ENCODE data around the gene PPP1R9A.
"Not testable (repeated sequence)": the region's sequence is repeated elsewhere in the genome, so short reads cannot be mapped to it uniquely, and the experiment has no call there.

PPP1R9A gene

GRCh38 chr7:94973844-94974243 lies 66.5 kb downstream of the PPP1R9A start:
- no peaks in the 10 kb centered on the region for H3K27me3 ChIP-seq (ENCODE audit: low read depth)
- no peaks in the 10 kb centered on the region for H3K9me3 ChIP-seq
- no peak overlapping the region for H3K4me3 ChIP-seq
- in situ Hi-C loops (cut with MboI; ENCODE audit: low sequenced_read_pairs): no loop called here
- DNase-seq (ENCODE audit: low spot score in 2 of 2): no peak
- H3K4me1 ChIP-seq: peaks cover 13% of the 10 kb centered on the region
- no peaks in the 10 kb centered on the region for H3K36me3 ChIP-seq (replicated peaks)

- Histone ChIP-seq H3K9me3 (no peaks in the 10 kb centered on the region), H3K27me3 (ENCODE audit: low read depth) (no peaks in the 10 kb centered on the region), H3K4me3 (no peak overlapping the region), H3K4me1 (peaks cover 11% of the 10 kb centered on the region), H3K36me3 (replicated peaks) (no peaks in the 10 kb centered on the region)
- no peak for DNase-seq (ENCODE audit: low spot score in 2 of 2)
- in situ Hi-C loops (cut with MboI; ENCODE audit: low sequenced_read_pairs): no loop called here
These were observed 67.0 kb downstream of the PPP1R9A start for GRCh38 chr7:94974423-94974822.

GRCh38 chr7:94975336-94975735 lies 67.9 kb downstream of the PPP1R9A start:
- no peak for DNase-seq (ENCODE audit: low spot score in 2 of 2)
- peaks cover 6% of the 10 kb centered on the region; the same call in 1 of the 2 replicates for H3K4me1 ChIP-seq
- in situ Hi-C loops (cut with MboI; ENCODE audit: low sequenced_read_pairs): no loop called here
- no peaks in the 10 kb centered on the region for H3K27me3 ChIP-seq (ENCODE audit: low read depth)
- H3K9me3 ChIP-seq: no peaks in the 10 kb centered on the region
- no peaks in the 10 kb centered on the region for H3K36me3 ChIP-seq (replicated peaks)
- no peak overlapping the region for H3K4me3 ChIP-seq

GRCh38 chr7:94980418-94981142 lies 73.2 kb downstream of the PPP1R9A start:
- H3K27me3 ChIP-seq (ENCODE audit: low read depth): no peaks in the 10 kb centered on the region
- in situ Hi-C loops (cut with MboI; ENCODE audit: low sequenced_read_pairs): no loop called here

GRCh38 chr7:94995921-94996320 lies 88.5 kb downstream of the PPP1R9A start:
- DNase-seq (ENCODE audit: low spot score in 2 of 2): no peak
- no peaks in the 10 kb centered on the region for H3K27me3 ChIP-seq (ENCODE audit: low read depth)
- no peaks in the 10 kb centered on the region for H3K36me3 ChIP-seq (replicated peaks)
- no peaks in the 10 kb centered on the region for H3K9me3 ChIP-seq
- in situ Hi-C loops (cut with MboI; ENCODE audit: low sequenced_read_pairs): no loop called here
- H3K4me1 ChIP-seq: peaks cover 4% of the 10 kb centered on the region
- H3K4me3 ChIP-seq: no peak overlapping the region

More at GRCh38 chr7:94980418-94981142, 73.2 kb downstream of the PPP1R9A start:
- no peak overlapping the region for H3K4me3 ChIP-seq
- H3K36me3 ChIP-seq (replicated peaks): no peaks in the 10 kb centered on the region
- no peak for DNase-seq (ENCODE audit: low spot score in 2 of 2)
- no peaks in the 10 kb centered on the region for H3K4me1 ChIP-seq
- peaks cover 6% of the 10 kb centered on the region; the same call in 1 of the 2 replicates for H3K9me3 ChIP-seq

- Histone ChIP-seq H3K4me1 (peaks cover 4% of the 10 kb centered on the region), H3K36me3 (replicated peaks) (no peaks in the 10 kb centered on the region), H3K4me3 (no peak overlapping the region), H3K9me3 (no peaks in the 10 kb centered on the region), H3K27me3 (ENCODE audit: low read depth) (no peaks in the 10 kb centered on the region)
- DNase-seq (ENCODE audit: low spot score in 2 of 2): no peak
- in situ Hi-C loops (cut with MboI; ENCODE audit: low sequenced_read_pairs): no loop called here
These were observed 89.0 kb downstream of the PPP1R9A start for GRCh38 chr7:94996369-94996768.

- Histone ChIP-seq H3K4me1 (no peaks in the 10 kb centered on the region), H3K4me3 (no peak overlapping the region), H3K27me3 (ENCODE audit: low read depth) (no peaks in the 10 kb centered on the region), H3K36me3 (replicated peaks) (no peaks in the 10 kb centered on the region), H3K9me3 (no peaks in the 10 kb centered on the region)
- no peak for DNase-seq (ENCODE audit: low spot score in 2 of 2)
- in situ Hi-C loops (cut with MboI; ENCODE audit: low sequenced_read_pairs): no loop called here
These were observed 90.2 kb downstream of the PPP1R9A start for GRCh38 chr7:94997547-94997946.

GRCh38 chr7:94998266-94999068 lies 91.1 kb downstream of the PPP1R9A start:
- Histone ChIP-seq H3K36me3 (replicated peaks) (no peaks in the 10 kb centered on the region), H3K4me1 (no peaks in the 10 kb centered on the region)
- in situ Hi-C loops (cut with MboI; ENCODE audit: low sequenced_read_pairs): no loop called here

GRCh38 chr7:94999069-94999351 lies 91.6 kb downstream of the PPP1R9A start:
- Histone ChIP-seq H3K4me3 (no peak overlapping the region), H3K27me3 (ENCODE audit: low read depth) (no peaks in the 10 kb centered on the region), H3K4me1 (no peaks in the 10 kb centered on the region), H3K36me3 (replicated peaks) (no peaks in the 10 kb centered on the region), H3K9me3 (no peaks in the 10 kb centered on the region)
- no peak for DNase-seq (ENCODE audit: low spot score in 2 of 2)
- in situ Hi-C loops (cut with MboI; ENCODE audit: low sequenced_read_pairs): no loop called here

More at GRCh38 chr7:94998266-94999068, 91.1 kb downstream of the PPP1R9A start:
- no peaks in the 10 kb centered on the region for H3K27me3 ChIP-seq (ENCODE audit: low read depth)
- no peak for DNase-seq (ENCODE audit: low spot score in 2 of 2)
- no peak overlapping the region for H3K4me3 ChIP-seq
- no peaks in the 10 kb centered on the region for H3K9me3 ChIP-seq

GRCh38 chr7:94999601-95000000 lies 92.2 kb downstream of the PPP1R9A start:
- H3K4me1 ChIP-seq; H3K36me3 ChIP-seq (replicated peaks); DNase-seq (ENCODE audit: low spot score in 2 of 2); H3K9me3 ChIP-seq; H3K4me3 ChIP-seq; in situ Hi-C loops (cut with MboI; ENCODE audit: low sequenced_read_pairs); H3K27me3 ChIP-seq (ENCODE audit: low read depth): not testable (repeated sequence)

GRCh38 chr7:95001258-95001657 lies 93.9 kb downstream of the PPP1R9A start:
- Histone ChIP-seq H3K9me3 (no peaks in the 10 kb centered on the region), H3K36me3 (replicated peaks) (no peaks in the 10 kb centered on the region), H3K4me3 (no peak overlapping the region), H3K4me1 (no peaks in the 10 kb centered on the region), H3K27me3 (ENCODE audit: low read depth) (no peaks in the 10 kb centered on the region)
- in situ Hi-C loops (cut with MboI; ENCODE audit: low sequenced_read_pairs): no loop called here
- no peak for DNase-seq (ENCODE audit: low spot score in 2 of 2)

- Histone ChIP-seq H3K4me1 (no peaks in the 10 kb centered on the region), H3K27me3 (ENCODE audit: low read depth) (no peaks in the 10 kb centered on the region), H3K36me3 (replicated peaks) (no peaks in the 10 kb centered on the region), H3K4me3 (no peak overlapping the region), H3K9me3 (no peaks in the 10 kb centered on the region)
- DNase-seq (ENCODE audit: low spot score in 2 of 2): no peak
- in situ Hi-C loops (cut with MboI; ENCODE audit: low sequenced_read_pairs): no loop called here
These were observed 94.6 kb downstream of the PPP1R9A start for GRCh38 chr7:95001815-95002561.

- H3K36me3 ChIP-seq (replicated peaks): no peaks in the 10 kb centered on the region
- H3K27me3 ChIP-seq (ENCODE audit: low read depth): no peaks in the 10 kb centered on the region
- in situ Hi-C loops (cut with MboI; ENCODE audit: low sequenced_read_pairs): no loop called here
These were observed 95.4 kb downstream of the PPP1R9A start for GRCh38 chr7:95002775-95003174.

More at GRCh38 chr7:95002775-95003174, 95.4 kb downstream of the PPP1R9A start:
- Histone ChIP-seq H3K9me3 (no peaks in the 10 kb centered on the region), H3K4me3 (no peak overlapping the region), H3K4me1 (no peaks in the 10 kb centered on the region)
- DNase-seq (ENCODE audit: low spot score in 2 of 2): no peak

Data from HAP-1 (cell line).